Embryonic facial prominence (tissue), 1 donor: ENCODE data around the gene GRAMD2B.
"Not testable (repeated sequence)": the region's sequence is repeated elsewhere in the genome, so short reads cannot be mapped to it uniquely, and the experiment has no call there.

Source experiments
- DNase-seq: peaks from one replicate; pipeline ENCODE4 v3.0.0-alpha.2; 2016; ENCODE audit errors: extremely low spot score

GRAMD2B gene

GRCh38 chr5:126413856-126414255, 9.4 kb upstream of the GRAMD2B start:
- no peak for DNase-seq

GRCh38 chr5:126414874-126415502, 8.2 kb upstream of the GRAMD2B start:
- DNase-seq: no peak

GRCh38 chr5:126415789-126416188, 7.4 kb upstream of the GRAMD2B start:
- no peak for DNase-seq

- DNase-seq: no peak
These were observed 6.8 kb upstream of the GRAMD2B start for GRCh38 chr5:126416266-126416925.

- no peak for DNase-seq
These were observed 6.0 kb upstream of the GRAMD2B start for GRCh38 chr5:126417178-126417577.

GRCh38 chr5:126419102-126419501, 4.1 kb upstream of the GRAMD2B start:
- DNase-seq: no peak

- DNase-seq: no peak
These were observed 5.2 kb downstream of the GRAMD2B start for GRCh38 chr5:126428421-126428820.

- DNase-seq: no peak
These were observed 7.4 kb downstream of the GRAMD2B start for GRCh38 chr5:126430631-126431030.

GRCh38 chr5:126433701-126434100, 10.5 kb downstream of the GRAMD2B start:
- no peak for DNase-seq

GRCh38 chr5:126435261-126435660, 12.1 kb downstream of the GRAMD2B start:
- DNase-seq: no peak

- no peak for DNase-seq
These were observed 12.5 kb downstream of the GRAMD2B start for GRCh38 chr5:126435714-126436113.

GRCh38 chr5:126437721-126438120, 14.5 kb downstream of the GRAMD2B start:
- DNase-seq: no peak

- no peak for DNase-seq
These were observed 15.1 kb downstream of the GRAMD2B start for GRCh38 chr5:126438267-126438666.

- DNase-seq: no peak
These were observed 15.7 kb downstream of the GRAMD2B start for GRCh38 chr5:126438868-126439267.

- DNase-seq: not testable (repeated sequence)
These were observed 16.5 kb downstream of the GRAMD2B start for GRCh38 chr5:126439724-126440123.

- no peak for DNase-seq
These were observed 18.0 kb downstream of the GRAMD2B start for GRCh38 chr5:126441230-126441629.

- no peak for DNase-seq
These were observed 20.2 kb downstream of the GRAMD2B start for GRCh38 chr5:126443374-126443851.

GRCh38 chr5:126444137-126444536, 20.9 kb downstream of the GRAMD2B start:
- DNase-seq: no peak

- DNase-seq: no peak
These were observed 22.4 kb downstream of the GRAMD2B start for GRCh38 chr5:126445502-126446174.

- DNase-seq: no peak
These were observed 23.5 kb downstream of the GRAMD2B start for GRCh38 chr5:126446498-126447224.

- DNase-seq: no peak
These were observed 25.5 kb downstream of the GRAMD2B start for GRCh38 chr5:126448720-126449119.

GRCh38 chr5:126449751-126450271, 26.6 kb downstream of the GRAMD2B start:
- no peak for DNase-seq
